RWPE2 (cell line): ENCODE results near the gene THAP4.

ENCODE experiments used
- ATAC-seq: fragments of 200-7000 bp; cut with Tn5 transposase; 3 replicates; pipeline ENCODE4 v1.9.1; 2021; ENCODE audit warnings: low read depth
- DNase-seq: peaks from one replicate; pipeline ENCODE4 v3.0.0-alpha.2; 2020; ENCODE audit warnings: low spot score
- H3K27ac ChIP-seq: fragments of 450-650 bp; 2 replicates; pipeline ENCODE4 v1.5.1; 2017; ENCODE audit warnings: mild to moderate bottlenecking; ENCODE audit not compliant: poor library complexity, severe bottlenecking
- H3K27me3 ChIP-seq: fragments of 250-450 bp; sonication (Bioruptor Pico); 2 replicates; pipeline ENCODE4 v1.5.1; 2021; ENCODE audit warnings: mild to moderate bottlenecking, moderate library complexity; ENCODE audit not compliant: insufficient read depth, poor library complexity, severe bottlenecking
- H3K36me3 ChIP-seq: fragments of 250-450 bp; sonication (Bioruptor Pico); 2 replicates; pipeline ENCODE4 v1.5.1; 2020; ENCODE audit warnings: low read depth, mild to moderate bottlenecking, moderate library complexity
- H3K4me1 ChIP-seq: fragments of 250-450 bp; sonication (Bioruptor Pico); 2 replicates; pipeline ENCODE4 v1.5.1; 2021; ENCODE audit warnings: mild to moderate bottlenecking, moderate library complexity; ENCODE audit not compliant: insufficient read depth, poor library complexity, severe bottlenecking
- H3K4me3 ChIP-seq: fragments of 250-450 bp; sonication (Bioruptor Pico); 2 replicates; pipeline ENCODE4 v1.5.1; 2021; ENCODE audit warnings: mild to moderate bottlenecking, moderate library complexity; ENCODE audit not compliant: severe bottlenecking
- H3K9me3 ChIP-seq: fragments of 250-450 bp; sonication (Bioruptor Pico); 2 replicates; pipeline ENCODE4 v1.5.1; 2021; ENCODE audit warnings: mild to moderate bottlenecking, moderate library complexity; ENCODE audit not compliant: severe bottlenecking
- TF ChIP-seq, protein P1 (sequence below): fragments of 450-650 bp; IDR thresholded peaks from one replicate; pipeline ENCODE4 v1.5.1; 2017; ENCODE audit warnings: mild to moderate bottlenecking, moderate library complexity; ENCODE audit not compliant: poor library complexity, severe bottlenecking

Gene THAP4

DNA sequence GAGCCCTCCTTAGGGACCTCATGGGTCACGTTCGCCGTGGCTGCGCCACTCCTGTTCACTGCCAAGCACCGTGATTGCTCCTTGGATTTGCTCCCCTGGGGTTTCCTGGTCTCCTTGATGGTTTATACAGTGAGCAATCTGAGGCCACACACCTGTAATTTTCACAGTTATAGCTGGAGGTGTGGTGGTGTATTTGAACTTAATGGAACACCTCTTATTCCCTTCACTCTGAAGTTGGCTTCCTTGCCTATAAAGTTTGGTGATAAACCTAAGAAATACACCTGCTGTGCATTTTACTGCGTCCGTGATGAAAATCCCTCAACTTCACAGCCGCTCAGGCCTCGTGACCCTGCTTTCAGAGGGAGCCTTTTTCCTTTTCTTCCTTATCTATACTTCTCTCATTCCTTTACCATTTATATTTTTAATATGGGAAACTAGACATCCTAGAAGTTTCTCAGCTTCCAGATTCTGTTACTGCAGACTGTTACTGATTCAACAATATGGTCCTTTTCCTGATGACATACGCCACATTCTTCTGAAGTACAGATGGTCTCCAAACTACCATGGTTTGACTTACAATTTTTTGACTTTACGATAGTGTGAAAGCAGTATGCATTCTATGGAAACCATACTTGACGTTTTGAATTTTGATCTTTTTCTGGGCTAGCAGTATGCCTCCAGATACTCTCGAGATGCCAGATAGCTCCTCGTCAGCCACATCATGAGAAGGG lies 9.1 kb upstream of the THAP4 start:
- no peak overlapping the region for H3K4me3 ChIP-seq
- no peaks in the 10 kb centered on the region for H3K9me3 ChIP-seq
- TF ChIP-seq, protein P1, sequence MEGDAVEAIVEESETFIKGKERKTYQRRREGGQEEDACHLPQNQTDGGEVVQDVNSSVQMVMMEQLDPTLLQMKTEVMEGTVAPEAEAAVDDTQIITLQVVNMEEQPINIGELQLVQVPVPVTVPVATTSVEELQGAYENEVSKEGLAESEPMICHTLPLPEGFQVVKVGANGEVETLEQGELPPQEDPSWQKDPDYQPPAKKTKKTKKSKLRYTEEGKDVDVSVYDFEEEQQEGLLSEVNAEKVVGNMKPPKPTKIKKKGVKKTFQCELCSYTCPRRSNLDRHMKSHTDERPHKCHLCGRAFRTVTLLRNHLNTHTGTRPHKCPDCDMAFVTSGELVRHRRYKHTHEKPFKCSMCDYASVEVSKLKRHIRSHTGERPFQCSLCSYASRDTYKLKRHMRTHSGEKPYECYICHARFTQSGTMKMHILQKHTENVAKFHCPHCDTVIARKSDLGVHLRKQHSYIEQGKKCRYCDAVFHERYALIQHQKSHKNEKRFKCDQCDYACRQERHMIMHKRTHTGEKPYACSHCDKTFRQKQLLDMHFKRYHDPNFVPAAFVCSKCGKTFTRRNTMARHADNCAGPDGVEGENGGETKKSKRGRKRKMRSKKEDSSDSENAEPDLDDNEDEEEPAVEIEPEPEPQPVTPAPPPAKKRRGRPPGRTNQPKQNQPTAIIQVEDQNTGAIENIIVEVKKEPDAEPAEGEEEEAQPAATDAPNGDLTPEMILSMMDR: no peak
- peaks cover 17% of the 10 kb centered on the region for H3K36me3 ChIP-seq
- H3K4me1 ChIP-seq: no peaks in the 10 kb centered on the region
- H3K27ac ChIP-seq: no peak overlapping the region
- ATAC-seq (no peak), DNase-seq (no peak)
- H3K27me3 ChIP-seq: no peaks in the 10 kb centered on the region

DNA sequence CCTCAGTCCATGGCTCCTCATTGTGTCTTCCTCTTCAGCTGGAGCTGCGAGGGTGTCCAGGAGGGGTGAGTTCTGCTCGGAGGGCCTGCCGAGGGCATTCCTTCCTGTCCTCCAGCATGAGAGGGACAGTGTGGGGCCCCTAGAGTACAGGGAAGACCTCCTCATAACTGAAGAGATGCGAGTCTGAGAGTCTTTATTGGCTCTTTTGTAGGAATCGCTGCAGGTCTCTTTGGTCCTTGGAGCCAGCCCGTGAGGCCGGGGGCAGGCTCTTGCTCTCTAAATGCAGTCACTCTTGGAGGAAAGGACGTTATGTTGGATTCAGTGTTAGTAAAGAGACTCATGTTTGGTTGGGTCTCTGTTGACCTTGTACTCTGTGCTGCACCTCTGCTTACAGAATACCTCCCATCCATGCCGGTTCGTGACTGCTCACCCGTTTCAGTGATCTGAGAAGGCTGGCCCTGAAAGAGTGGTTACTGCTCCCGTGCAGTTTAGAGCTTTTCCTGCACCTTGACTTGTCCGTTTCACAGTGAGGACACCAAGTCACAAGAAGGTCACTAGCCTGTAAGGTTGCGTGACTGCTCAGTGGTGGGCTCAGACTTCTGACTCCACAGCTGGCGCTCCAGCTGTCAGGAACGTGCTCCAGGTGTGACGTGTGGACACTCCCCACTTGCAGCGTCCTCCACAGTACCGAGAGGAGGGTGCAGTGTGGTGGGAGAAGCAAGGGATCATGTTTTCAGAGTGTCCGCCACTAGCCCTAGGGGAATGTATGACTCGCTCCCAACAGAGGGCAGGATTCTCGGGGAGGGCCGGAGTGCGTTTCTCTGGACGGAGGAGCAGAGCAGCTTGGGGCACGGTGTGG lies 8.3 kb upstream of the THAP4 start:
- H3K27ac ChIP-seq: no peak overlapping the region
- DNase-seq: no peak
- H3K4me1 ChIP-seq: no peaks in the 10 kb centered on the region
- peaks cover 10% of the 10 kb centered on the region for H3K36me3 ChIP-seq
- no peak for ATAC-seq
- no peaks in the 10 kb centered on the region for H3K27me3 ChIP-seq
- H3K9me3 ChIP-seq: no peaks in the 10 kb centered on the region
- TF ChIP-seq, protein P1: no peak
- H3K4me3 ChIP-seq: no peak overlapping the region

DNA sequence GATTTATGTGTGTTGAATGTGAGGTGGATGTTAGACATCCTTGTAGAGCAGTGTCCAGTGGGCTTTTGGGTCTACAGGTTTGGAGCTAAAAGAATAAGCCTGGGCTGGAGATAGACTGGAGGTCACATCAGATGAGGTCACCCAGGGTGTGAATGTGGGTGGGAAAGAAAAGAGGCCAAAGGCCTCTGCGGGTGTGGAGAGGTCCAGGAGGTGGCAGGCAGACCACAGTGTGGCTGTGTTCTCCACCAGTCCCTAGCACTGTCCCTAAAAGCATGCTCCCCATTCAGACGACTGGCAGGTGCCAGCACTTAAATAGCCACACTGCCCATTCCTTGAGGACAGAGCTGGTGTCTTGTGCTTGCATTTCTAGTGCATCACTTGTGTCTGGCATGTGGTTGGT lies 4.7 kb upstream of the THAP4 start:
- H3K36me3 ChIP-seq: peaks cover 25% of the 10 kb centered on the region
- ATAC-seq (no peak), DNase-seq (no peak)
- no peaks in the 10 kb centered on the region for H3K9me3 ChIP-seq
- peaks cover 7% of the 10 kb centered on the region for H3K4me1 ChIP-seq
- H3K27me3 ChIP-seq: no peaks in the 10 kb centered on the region
- H3K27ac ChIP-seq: no peak overlapping the region
- no peak overlapping the region for H3K4me3 ChIP-seq
- TF ChIP-seq, protein P1: no peak

DNA sequence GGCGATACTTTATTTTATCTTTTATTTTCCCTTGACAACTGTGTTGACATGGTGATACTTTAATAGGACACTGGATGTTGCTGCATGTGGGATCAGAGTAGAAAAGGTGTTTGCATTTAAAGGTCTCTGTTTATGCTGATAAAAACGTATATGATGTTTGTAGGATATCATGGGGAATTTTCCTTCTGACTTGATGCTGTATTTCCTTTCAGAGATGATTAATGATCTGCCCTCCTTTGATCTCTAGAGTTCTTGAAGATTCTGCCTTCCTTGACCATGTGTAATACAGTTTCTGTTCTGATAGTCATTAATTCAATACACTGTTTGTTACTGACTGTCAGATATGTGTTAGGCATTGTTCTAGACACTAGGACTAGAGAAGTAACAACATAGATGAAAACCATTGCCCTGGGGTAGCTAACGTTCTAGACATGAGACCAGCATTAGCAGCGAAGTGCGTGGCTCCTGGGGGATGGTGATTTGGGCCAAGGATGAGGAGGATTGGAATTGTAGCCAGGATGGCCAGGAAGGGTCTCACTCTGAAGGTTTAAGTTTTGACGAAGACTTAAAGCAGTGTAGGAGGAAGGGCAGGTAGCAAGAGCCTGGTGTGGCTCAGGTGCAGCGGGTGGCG lies 3.3 kb upstream of the THAP4 start:
- DNase-seq: no peak
- TF ChIP-seq, protein P1: no peak
- Histone ChIP-seq H3K4me1 (peaks cover 8% of the 10 kb centered on the region), H3K4me3 (no peak overlapping the region), H3K27me3 (no peaks in the 10 kb centered on the region), H3K9me3 (no peaks in the 10 kb centered on the region), H3K27ac (no peak overlapping the region), H3K36me3 (peaks cover 25% of the 10 kb centered on the region)
- ATAC-seq: no peak
